HG03432 (cell line): ENCODE data around the gene PTCD2.
A peak's percentile ranks its signal among the peaks of the same experiment; 100 is the strongest.

ENCODE experiments used
- ATAC-seq: cut with Tn5 transposase; IDR thresholded peaks from one replicate; pipeline ENCODE4 v1.9.1; 2021; ENCODE audit warnings: mild to moderate bottlenecking, moderate library complexity; ENCODE audit not compliant: unreplicated experiment

The PTCD2 gene

DNA sequence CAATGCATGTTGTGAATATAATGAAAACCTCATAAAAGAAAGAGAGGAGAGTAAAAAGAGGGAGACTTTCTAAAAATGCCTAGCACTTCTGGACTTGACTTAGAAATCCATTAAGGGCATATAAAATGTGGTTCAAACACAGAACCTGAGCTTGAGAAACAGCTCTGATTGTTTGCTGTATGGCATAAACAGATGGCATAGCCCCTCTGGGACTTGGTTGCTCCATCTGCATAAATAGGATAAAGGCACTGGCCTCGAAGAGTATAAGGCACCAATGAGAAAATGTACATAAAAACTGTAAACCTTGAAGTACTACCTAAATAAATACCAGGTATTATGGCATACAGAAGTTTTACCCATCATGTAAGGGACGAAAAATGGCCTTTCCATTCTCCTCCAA is 23.9 kb upstream of the PTCD2 start:
- no peak for ATAC-seq

DNA sequence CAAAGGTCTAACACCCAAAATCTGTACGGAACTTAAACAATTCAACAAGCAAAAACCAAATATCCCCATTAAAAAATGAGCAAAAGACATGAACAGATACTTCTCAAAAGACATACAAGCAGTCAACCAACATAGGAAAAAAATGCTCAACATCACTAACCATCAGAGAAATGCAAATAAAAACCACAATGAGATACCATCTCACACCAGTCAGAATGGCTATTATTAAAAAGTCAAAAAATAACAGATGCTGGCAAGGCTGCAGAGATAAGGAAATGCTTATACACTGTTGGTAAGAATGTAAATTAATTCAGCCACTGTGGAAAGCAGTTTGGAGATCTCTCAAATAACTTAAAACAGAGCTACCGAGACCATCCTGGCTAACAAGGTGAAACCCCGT is 22.0 kb upstream of the PTCD2 start:
- ATAC-seq, result peak; percentile 57

GRCh38 chr5:72298711-72299110 is 21.5 kb upstream of the PTCD2 start:
- ATAC-seq, result no peak

- no peak for ATAC-seq
These were observed 19.4 kb upstream of the PTCD2 start for GRCh38 chr5:72300590-72301339.

- ATAC-seq, result peak; percentile 68
These were observed 18.6 kb upstream of the PTCD2 start for GRCh38 chr5:72301557-72301956.

GRCh38 chr5:72302171-72302570 is 18.0 kb upstream of the PTCD2 start:
- ATAC-seq, result no peak

DNA sequence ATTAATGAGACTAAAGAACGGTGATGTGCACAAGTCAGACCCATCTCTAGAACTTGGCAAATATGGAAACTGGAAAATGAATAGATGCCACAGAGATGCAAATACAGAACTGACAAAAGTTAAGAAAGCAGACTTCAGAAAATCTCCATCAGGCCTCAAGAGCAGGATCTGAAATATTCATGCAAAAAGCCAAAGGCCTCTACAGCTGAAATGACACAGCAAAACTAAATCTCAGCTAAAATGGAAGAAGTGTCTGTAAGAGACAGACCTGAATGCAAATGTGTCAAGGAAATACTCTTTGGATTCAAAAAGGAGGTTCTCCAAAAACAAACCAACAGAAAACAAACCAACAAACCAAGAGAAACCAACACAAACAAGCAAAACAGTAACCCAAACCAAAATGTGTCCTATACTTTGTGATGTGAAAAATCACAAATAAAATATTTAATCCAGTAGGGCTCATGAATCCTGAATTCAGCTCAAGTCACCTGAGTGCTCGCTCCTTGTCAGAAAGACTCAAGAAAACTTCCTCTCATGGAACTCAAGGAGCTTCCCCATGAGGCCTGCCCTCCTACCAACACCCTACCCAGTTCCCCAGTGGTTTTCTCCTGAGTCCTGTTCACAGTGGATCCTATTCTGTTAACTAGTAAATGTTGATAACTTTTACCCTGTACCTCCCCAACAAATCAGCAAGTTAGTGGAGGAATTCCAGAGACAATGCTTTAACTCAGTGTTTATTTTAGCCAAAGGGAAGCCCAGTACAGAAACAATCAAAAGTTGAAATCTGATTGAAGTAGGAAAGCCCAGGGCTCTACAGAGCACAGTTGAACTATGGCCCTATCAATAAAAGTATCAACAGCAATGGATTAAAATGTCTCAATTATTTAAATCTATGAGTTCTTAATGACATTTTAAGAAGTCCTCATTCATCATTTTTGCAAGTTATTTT is 14.7 kb upstream of the PTCD2 start:
- ATAC-seq, result no peak

DNA sequence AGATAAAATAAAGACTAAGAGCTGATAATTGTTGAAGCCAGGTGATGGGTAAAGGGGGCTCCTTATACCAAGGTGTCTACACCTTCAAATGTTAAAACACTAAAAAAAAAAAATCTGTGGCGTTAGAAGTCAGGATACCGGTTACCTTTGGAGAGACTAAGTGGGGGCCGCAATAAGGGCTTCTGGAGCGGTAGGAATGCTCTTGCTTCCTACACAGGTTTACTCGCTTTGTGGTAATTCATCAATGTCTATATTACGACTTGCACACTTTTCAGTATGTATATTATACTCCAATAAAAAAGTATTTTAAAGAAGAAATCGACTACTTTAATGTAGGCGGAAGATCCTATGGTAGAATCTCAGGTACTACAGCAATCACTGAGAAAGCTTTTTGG is 12.6 kb upstream of the PTCD2 start:
- no peak for ATAC-seq

DNA sequence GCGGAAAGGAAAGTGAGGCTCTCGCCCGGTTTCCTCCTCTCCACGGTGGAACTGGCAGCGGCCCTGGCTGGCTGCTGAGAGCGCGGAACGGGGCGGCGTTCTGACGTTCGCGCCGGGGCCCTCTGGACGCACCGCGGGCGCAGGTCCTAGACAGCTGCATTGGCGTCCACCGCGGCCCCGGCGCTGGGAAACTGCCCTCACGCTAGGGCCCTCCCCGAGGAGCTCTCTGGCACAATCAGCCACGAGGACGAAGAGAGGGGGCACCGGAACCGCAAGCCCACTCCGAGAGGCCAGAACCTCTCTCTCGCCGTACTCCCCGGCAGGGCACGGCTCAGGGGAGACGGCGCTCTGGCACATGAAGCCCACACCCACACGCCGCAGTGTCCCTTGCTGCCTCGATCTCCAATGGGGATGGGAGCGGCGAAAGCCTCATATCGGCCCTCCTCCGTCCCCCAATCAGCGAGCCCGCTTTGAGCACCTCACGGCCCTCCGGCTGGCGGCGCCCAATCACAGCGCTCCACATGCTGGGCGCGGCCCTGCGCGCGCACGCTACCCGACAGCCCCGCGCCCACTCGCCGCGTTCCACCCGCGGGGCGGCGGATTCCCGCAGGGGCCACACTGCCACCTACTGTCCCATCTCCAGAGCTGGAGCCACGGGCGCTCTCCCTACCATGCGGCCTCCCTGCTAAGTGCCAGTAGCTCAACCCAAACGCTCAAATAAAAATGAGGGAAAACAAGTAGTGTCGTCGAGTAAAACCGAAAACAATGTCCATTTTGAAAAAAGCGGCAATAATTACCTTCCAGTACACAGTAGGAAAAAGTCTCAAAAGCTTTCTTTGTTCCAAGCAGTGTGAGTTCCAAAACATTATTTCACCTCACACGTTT is 12.0 kb upstream of the PTCD2 start:
- ATAC-seq, result peak; percentile 93

- no peak for ATAC-seq
These were observed 11.4 kb upstream of the PTCD2 start for GRCh38 chr5:72308853-72309191.

- no peak for ATAC-seq
These were observed 7.0 kb upstream of the PTCD2 start for GRCh38 chr5:72313141-72313540.

DNA sequence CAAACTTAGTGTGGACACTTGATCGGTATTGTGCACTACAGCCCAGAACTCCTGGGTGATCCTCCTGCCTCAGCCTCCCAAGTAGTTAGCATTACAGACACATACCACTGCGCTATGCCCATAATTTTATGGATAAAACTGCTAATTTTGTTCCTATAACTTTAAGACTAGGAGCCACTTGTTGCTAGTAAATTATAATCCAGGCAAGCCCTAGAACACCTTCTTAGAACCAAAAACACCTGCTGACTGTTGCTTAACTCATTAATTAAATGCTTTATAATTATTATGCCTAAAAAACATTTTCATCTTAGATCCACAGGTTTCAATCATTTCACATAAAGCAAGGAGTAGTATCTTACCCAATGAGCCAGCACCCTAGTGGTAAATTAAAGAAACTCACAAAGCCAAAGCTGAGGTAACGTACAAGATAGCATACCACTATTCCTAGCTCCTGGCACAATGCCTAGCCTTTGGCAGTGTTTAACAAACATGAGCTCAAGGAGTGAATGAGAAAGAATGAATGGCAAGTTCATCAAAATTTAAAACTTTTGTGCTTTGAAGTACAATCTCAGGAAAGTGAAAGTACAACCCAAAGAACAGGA is 5.5 kb upstream of the PTCD2 start:
- ATAC-seq, result no peak

GRCh38 chr5:72319435-72319975 is 668 bp upstream of the PTCD2 start:
- ATAC-seq, result peak; percentile 1

GRCh38 chr5:72324189-72324825 is 4.1 kb downstream of the PTCD2 start:
- ATAC-seq, result no peak

GRCh38 chr5:72325566-72326305 is 5.6 kb downstream of the PTCD2 start:
- ATAC-seq, result no peak

DNA sequence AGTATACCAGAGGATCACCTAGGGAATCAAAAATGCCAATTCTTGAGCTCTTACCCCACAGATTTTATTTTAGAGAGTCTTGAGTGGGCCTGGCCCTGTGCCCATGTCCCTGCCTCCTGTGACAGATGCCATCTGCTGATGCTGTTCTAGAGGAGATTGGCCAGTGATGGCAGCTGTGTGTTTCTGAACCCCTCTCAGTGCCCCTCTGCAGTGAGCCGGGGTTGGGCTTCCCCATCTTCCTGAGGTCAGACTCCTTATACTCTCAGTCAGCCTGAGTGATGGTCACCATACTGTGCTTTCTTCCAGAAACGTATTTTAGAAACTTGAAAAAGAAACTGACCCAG is 6.1 kb downstream of the PTCD2 start:
- ATAC-seq, result no peak

- ATAC-seq, result no peak
These were observed 8.0 kb downstream of the PTCD2 start for GRCh38 chr5:72328172-72328571.

GRCh38 chr5:72330712-72331111 is 10.5 kb downstream of the PTCD2 start:
- no peak for ATAC-seq

- ATAC-seq, result no peak
These were observed 17.0 kb downstream of the PTCD2 start for GRCh38 chr5:72337159-72337558.
